ENCODE results near the gene WDR17. TPM values are rescaled to one million over a fixed set of nuclear protein-coding genes. Genes with fewer than 3 reads are reported as not detected.

Gene WDR17
- total RNA-seq: 0.26 and 0.58 TPM in 2 replicates

GRCh38 chr4:176065435-176066291, at the start of gene WDR17:
WDR17 (plus strand) TSS chr4:176065841; CDS start chr4:176111581, 45,740 bp downstream.

DNA sequence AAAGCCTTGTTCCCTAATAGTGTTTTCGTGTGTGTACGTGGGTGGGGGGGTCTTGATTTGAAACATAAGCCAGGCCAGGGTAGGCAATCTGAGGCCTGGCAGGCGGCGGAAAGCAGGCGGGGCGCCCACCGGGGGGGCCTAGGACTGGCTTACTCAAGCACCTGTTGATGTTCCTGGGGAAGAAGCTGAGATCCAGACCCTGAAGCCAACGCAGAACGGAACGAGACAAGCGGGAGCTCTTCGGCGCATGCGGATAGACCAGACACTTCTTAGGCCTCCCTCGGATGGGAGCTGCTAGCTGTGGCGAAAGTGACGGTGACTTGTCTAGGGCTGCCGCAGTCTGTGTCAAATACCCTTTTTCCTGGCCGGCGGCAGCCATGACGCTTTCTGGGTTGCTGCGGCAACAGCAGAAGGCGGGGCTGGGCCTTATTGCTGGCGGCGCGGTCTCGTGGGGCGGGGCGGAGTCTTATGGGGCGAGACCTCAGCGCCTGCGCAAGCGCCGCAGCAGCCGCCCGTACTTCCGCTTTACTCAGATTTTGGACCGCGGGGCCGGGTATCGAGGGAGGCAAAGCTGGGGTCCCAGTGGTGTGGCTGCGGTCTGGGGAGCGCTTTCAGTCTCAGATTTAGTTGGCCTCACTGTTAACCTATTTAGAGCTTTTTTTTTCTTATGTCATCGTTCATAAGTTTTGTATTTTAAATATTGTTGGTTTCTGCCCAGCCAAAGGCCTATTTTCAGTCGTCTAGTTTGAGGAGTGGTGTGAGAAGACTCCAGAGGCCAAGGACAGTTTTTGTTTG, 129.7 kb downstream of the WDR17 start, which contains the start of gene SPATA4:
Gene SPATA4 (minus strand): TSS at position 402 of the 795 bp plus-strand sequence. CDS start 23 bp downstream, at position 379.

Other genes with a start within 250 kb of the WDR17 start
- gene SPATA4, start 129.7 kb downstream of the WDR17 start, total RNA-seq: not detected in 2 replicates
- 1.8 TPM in 1 of 2 replicates, not detected in the other for gene ASB5, start 203.4 kb downstream of the WDR17 start, total RNA-seq